NB4 (cell line): Measurements from ENCODE around the gene CFAP58.

Experiments
- DNase-seq: peaks from one replicate; pipeline ENCODE4 v3.0.0; 2010; ENCODE audit warnings: low read depth
- H3K4me3 ChIP-seq: one replicate; pipeline ENCODE4 v1.5.1; 2011; ENCODE audit warnings: mild to moderate bottlenecking, low read depth, low read length, moderate library complexity
- MYC ChIP-seq: IDR thresholded peaks from 2 replicates; pipeline ENCODE4 v1.6.1; 2011; ENCODE audit warnings: low read depth, low read length
- POLR2A ChIP-seq: IDR thresholded peaks from 2 replicates; pipeline ENCODE4 v1.6.1; 2011; ENCODE audit warnings: mild to moderate bottlenecking; ENCODE audit not compliant: insufficient read length; ENCODE audit errors: extremely low read depth
- TF ChIP-seq, protein P1 (sequence below): IDR thresholded peaks from one replicate; pipeline ENCODE4 v1.5.1; 2012; ENCODE audit warnings: low read depth, low read length
- TF ChIP-seq, protein P2 (sequence below): IDR thresholded peaks from 2 replicates; pipeline ENCODE4 v1.6.1; 2011; ENCODE audit warnings: low read depth, low read length

Gene CFAP58

GRCh38 chr10:104488439-104488832 lies 134.8 kb downstream of the CFAP58 start:
- no peak overlapping the region for H3K4me3 ChIP-seq
- no peak for DNase-seq
- TF ChIP-seq POLR2A (no peak), MYC (no peak)
- TF ChIP-seq, protein P1, sequence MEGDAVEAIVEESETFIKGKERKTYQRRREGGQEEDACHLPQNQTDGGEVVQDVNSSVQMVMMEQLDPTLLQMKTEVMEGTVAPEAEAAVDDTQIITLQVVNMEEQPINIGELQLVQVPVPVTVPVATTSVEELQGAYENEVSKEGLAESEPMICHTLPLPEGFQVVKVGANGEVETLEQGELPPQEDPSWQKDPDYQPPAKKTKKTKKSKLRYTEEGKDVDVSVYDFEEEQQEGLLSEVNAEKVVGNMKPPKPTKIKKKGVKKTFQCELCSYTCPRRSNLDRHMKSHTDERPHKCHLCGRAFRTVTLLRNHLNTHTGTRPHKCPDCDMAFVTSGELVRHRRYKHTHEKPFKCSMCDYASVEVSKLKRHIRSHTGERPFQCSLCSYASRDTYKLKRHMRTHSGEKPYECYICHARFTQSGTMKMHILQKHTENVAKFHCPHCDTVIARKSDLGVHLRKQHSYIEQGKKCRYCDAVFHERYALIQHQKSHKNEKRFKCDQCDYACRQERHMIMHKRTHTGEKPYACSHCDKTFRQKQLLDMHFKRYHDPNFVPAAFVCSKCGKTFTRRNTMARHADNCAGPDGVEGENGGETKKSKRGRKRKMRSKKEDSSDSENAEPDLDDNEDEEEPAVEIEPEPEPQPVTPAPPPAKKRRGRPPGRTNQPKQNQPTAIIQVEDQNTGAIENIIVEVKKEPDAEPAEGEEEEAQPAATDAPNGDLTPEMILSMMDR = no peak
- TF ChIP-seq, protein P2, sequence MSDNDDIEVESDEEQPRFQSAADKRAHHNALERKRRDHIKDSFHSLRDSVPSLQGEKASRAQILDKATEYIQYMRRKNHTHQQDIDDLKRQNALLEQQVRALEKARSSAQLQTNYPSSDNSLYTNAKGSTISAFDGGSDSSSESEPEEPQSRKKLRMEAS = no peak

DNA sequence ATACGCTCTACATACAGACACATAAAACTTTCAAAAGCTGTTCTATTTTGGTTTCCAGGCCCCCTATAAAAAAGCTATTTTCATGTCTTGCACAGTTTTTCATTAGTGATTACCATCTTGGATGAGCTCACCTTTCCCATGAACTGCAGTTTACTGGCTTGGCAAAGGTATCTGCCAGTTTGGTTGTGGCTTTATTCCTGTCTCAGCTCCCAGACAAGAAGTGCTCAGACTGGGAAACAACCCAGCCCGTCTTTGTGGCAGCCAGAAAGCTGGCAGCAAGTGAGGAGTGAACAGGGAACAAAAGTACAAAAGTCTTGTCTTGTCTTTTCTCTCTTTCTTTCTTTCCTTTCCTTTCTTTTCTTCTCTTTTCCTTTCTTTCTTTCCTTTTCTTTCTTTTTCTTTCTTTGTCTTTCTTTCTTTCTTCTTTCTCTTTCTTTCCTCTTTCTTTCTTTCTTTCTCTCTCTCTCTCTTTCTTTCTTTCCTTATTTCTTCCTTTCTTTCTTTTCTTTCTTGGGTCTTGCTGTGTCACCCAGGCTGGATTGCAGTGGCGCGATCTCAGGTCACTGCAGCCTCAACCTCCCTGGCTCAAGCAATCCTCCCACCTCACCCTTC lies 138.8 kb downstream of the CFAP58 start:
- no peak for DNase-seq
- TF ChIP-seq, protein P2 = no peak
- TF ChIP-seq, protein P1 = no peak
- TF ChIP-seq MYC = no peak
- TF ChIP-seq POLR2A = no peak

GRCh38 chr10:104498347-104499081 lies 144.9 kb downstream of the CFAP58 start:
- H3K4me3 ChIP-seq = no peak overlapping the region
- TF ChIP-seq, protein P1 = no peak
- TF ChIP-seq POLR2A (no peak), MYC (no peak)
- TF ChIP-seq, protein P2 = no peak
- DNase-seq = no peak

More for the DNA sequence above, 138.8 kb downstream of the CFAP58 start:
- no peak overlapping the region for H3K4me3 ChIP-seq

DNA sequence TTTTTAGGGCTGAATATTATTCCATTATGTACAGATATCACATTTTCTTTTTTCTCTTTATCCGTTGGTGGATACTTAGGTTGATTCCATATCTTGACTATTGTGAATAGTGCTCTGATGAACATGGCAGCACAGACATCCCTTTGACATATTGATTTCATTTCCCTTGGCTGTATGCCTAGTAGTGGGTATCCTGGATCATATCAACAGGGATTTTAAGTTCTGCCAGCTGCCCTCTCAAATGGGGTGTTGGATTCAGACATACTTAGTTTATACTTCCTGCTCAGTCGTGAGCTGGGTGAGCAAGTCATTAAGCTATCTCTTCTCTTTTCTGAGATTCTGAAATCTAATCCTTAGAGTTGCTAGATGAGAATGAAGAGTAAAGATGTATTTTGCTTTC lies 147.8 kb downstream of the CFAP58 start:
- TF ChIP-seq POLR2A = no peak
- TF ChIP-seq, protein P1 = no peak
- no peak for TF ChIP-seq MYC
- TF ChIP-seq, protein P2 = no peak
- H3K4me3 ChIP-seq = no peak overlapping the region
- no peak for DNase-seq

- no peak for DNase-seq
- no peak overlapping the region for H3K4me3 ChIP-seq
- TF ChIP-seq, protein P2 = no peak
- TF ChIP-seq, protein P1 = no peak
- no peak for TF ChIP-seq MYC
- TF ChIP-seq POLR2A = no peak
Measured at GRCh38 chr10:104501864-104502579, 148.4 kb downstream of the CFAP58 start.
